Uterus (tissue), 4 donors: Measurements from ENCODE around the gene DENND2D. TPM values are rescaled to one million over a fixed set of nuclear protein-coding genes. Genes with fewer than 3 reads are reported as not detected.

Experiments
- DNase-seq, 2 donors: peaks; one replicate each; pipeline ENCODE4 v3.0.0-alpha.2; 2019 to 2020
- H3K27ac ChIP-seq, 2 donors: fragments of 200-600 bp; sonication (generic); 1 replicate in 1 of 2; 2 replicates in 1 of 2; pipeline ENCODE4 v1.5.1; 2016 to 2018
- H3K27me3 ChIP-seq, 2 donors: fragments of 200-600 bp; sonication (generic); one replicate each; pipeline ENCODE4 v1.5.1; 2018 to 2019; ENCODE audit warnings: control low read depth in 1 of 2
- H3K36me3 ChIP-seq, 2 donors: fragments of 200-600 bp; sonication (generic); one replicate each; pipeline ENCODE4 v1.5.1; 2019; ENCODE audit warnings: control low read depth in 1 of 2
- H3K4me1 ChIP-seq, 2 donors: fragments of 200-600 bp; sonication (generic); one replicate each; pipeline ENCODE4 v1.5.1; 2018 to 2019; ENCODE audit warnings: control low read depth in 1 of 2
- H3K4me3 ChIP-seq, 2 donors: fragments of 200-600 bp; sonication (generic); 1 replicate in 1 of 2; 2 replicates in 1 of 2; pipeline ENCODE4 v1.5.1; 2018 to 2019; ENCODE audit warnings: mild to moderate bottlenecking in 1 of 2
- H3K9me3 ChIP-seq, 2 donors: fragments of 200-600 bp; sonication (generic); one replicate each; pipeline ENCODE4 v1.5.1; 2019; ENCODE audit warnings: control low read depth in 1 of 2
- CTCF ChIP-seq, 4 experiments: fragments of 200-600 bp in 2 of 4; fragments of 450-650 bp in 2 of 4; sonication (generic) in 2 of 4; IDR thresholded peaks; one replicate each; pipeline ENCODE4 v1.5.1; 2016 to 2019; ENCODE audit warnings: antibody characterized with exemption in 4 of 4, mild to moderate bottlenecking in 2 of 4, moderate library complexity in 1 of 4
- POLR2A ChIP-seq, 2 donors: fragments of 450-650 bp; IDR thresholded peaks; one replicate each; pipeline ENCODE4 v1.6.1; 2016; ENCODE audit warnings: antibody characterized with exemption in 2 of 2, mild to moderate bottlenecking in 1 of 2, moderate library complexity in 1 of 2
- intact Hi-C: fragments of 100-400 bp; cut with DNase I; formaldehyde crosslinking; loops from one replicate; pipeline ENCODE4 v1.15.1; 2023; ENCODE audit warnings: low total_unique reads
- total RNA-seq, 4 donors: library from RNA; depleted of rRNA in 3 of 4; stranded (reverse); fragments of >200 nt in 3 of 4; gene quantifications; one replicate each; pipeline versions ENCODE4 v1.1.0 to v1.2.4, GENCODE V29; 2014 to 2023
- donor health status: DM: yes; HTN: yes; CAD: no.

DENND2D gene
- total RNA-seq, 4 donors from 2014 or later: 2.3 to 25.9 (median 8.0) TPM

- intact Hi-C loops: no loop called here
- Histone ChIP-seq H3K4me3 (no peak overlapping the region), H3K4me1 (no peaks in the 10 kb centered on the region), H3K27ac (no peak overlapping the region), H3K36me3 (peaks cover 0 to 2% of the 10 kb centered on the region in 2 donors), H3K9me3 (no peaks in the 10 kb centered on the region), H3K27me3 (no peaks in the 10 kb centered on the region)
- no peak for TF ChIP-seq POLR2A (IDR thresholded peaks at IDR 0.05)
- no peak for TF ChIP-seq CTCF (IDR thresholded peaks at IDR 0.05)
- DNase-seq: no peak
Observed at GRCh38 chr1:111161843-111162487, 38.5 kb downstream of the DENND2D start.

GRCh38 chr1:111157431-111157830, 43.0 kb downstream of the DENND2D start:
- H3K27ac ChIP-seq: no peak overlapping the region
- no peaks in the 10 kb centered on the region for H3K4me1 ChIP-seq
- no peak overlapping the region for H3K4me3 ChIP-seq
- no peak for DNase-seq
- H3K27me3 ChIP-seq: no peaks in the 10 kb centered on the region
- peaks cover 0 to 2% of the 10 kb centered on the region in 2 donors for H3K36me3 ChIP-seq
- intact Hi-C loops: no loop called here
- TF ChIP-seq POLR2A (IDR thresholded peaks at IDR 0.05): no peak
- no peak for TF ChIP-seq CTCF (IDR thresholded peaks at IDR 0.05)
- H3K9me3 ChIP-seq: no peaks in the 10 kb centered on the region

- no peaks in the 10 kb centered on the region for H3K9me3 ChIP-seq
- H3K27ac ChIP-seq: no peak overlapping the region
- H3K4me1 ChIP-seq: no peaks in the 10 kb centered on the region
- intact Hi-C loops: no loop called here
- H3K36me3 ChIP-seq: no peaks in the 10 kb centered on the region
- no peak overlapping the region for H3K4me3 ChIP-seq
- no peaks in the 10 kb centered on the region for H3K27me3 ChIP-seq
- TF ChIP-seq CTCF (IDR thresholded peaks at IDR 0.05) (no peak), POLR2A (IDR thresholded peaks at IDR 0.05) (no peak)
- no peak for DNase-seq
Observed at GRCh38 chr1:111154021-111154999, 46.1 kb downstream of the DENND2D start.

- TF ChIP-seq POLR2A (IDR thresholded peaks at IDR 0.05): no peak
- no peak for TF ChIP-seq CTCF (IDR thresholded peaks at IDR 0.05)
- Histone ChIP-seq H3K4me3 (no peak overlapping the region), H3K27me3 (no peaks in the 10 kb centered on the region), H3K9me3 (no peaks in the 10 kb centered on the region), H3K36me3 (no peaks in the 10 kb centered on the region), H3K27ac (no peak overlapping the region), H3K4me1 (no peaks in the 10 kb centered on the region)
- no peak for DNase-seq
- intact Hi-C loops: no loop called here
Observed at GRCh38 chr1:111151838-111152237, 48.6 kb downstream of the DENND2D start.

- Histone ChIP-seq H3K36me3 (no peaks in the 10 kb centered on the region), H3K9me3 (no peaks in the 10 kb centered on the region), H3K27ac (no peak overlapping the region), H3K4me1 (no peaks in the 10 kb centered on the region), H3K4me3 (no peak overlapping the region), H3K27me3 (no peaks in the 10 kb centered on the region)
- intact Hi-C loops: no loop called here
- TF ChIP-seq POLR2A (IDR thresholded peaks at IDR 0.05): no peak
- no peak for TF ChIP-seq CTCF (IDR thresholded peaks at IDR 0.05)
- no peak for DNase-seq
Observed at GRCh38 chr1:111148376-111148881, 52.0 kb downstream of the DENND2D start.
